Endothelial cell of umbilical vein (primary cell): Measurements from ENCODE around the gene RAB8B.

ENCODE experiments used
- POLR2A ChIP-seq: IDR thresholded peaks from 2 replicates; pipeline ENCODE4 v1.6.1; 2012; ENCODE audit warnings: low read depth, mild to moderate bottlenecking, control low read depth, low read length
- POLR2AphosphoS5 ChIP-seq: IDR thresholded peaks from 2 replicates; pipeline ENCODE4 v1.6.1; 2012; ENCODE audit warnings: low read depth, mild to moderate bottlenecking, control low read depth, low read length, moderate library complexity; ENCODE audit not compliant: insufficient read depth

DNA sequence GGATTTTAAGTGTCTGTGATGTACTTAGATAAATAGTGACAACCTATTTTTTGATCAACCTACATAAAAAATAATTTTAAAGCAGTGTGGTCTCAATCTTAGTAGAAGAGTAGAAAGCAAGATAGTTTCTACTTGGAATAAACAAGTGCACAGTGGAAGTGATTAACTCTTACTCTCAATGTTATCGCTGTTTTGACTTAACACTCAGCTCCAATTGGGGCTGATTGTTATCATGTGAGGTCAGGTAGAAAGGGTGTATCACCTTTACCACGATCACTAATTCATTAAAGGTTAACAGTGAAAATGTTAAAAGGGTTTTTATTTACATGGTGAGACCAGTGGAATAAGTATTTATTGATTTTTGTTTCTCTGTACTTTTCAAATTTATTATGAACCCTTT, 65.6 kb downstream of the RAB8B start:
- no peak for TF ChIP-seq POLR2AphosphoS5
- TF ChIP-seq POLR2A = no peak
